ENCODE data around the gene SLC48A1. TPM values are rescaled to one million over a fixed set of nuclear protein-coding genes. Genes with fewer than 3 reads are reported as not detected.

The SLC48A1 gene
- total RNA-seq, 1 donor from 2014 or later: 10.1 TPM

DNA sequence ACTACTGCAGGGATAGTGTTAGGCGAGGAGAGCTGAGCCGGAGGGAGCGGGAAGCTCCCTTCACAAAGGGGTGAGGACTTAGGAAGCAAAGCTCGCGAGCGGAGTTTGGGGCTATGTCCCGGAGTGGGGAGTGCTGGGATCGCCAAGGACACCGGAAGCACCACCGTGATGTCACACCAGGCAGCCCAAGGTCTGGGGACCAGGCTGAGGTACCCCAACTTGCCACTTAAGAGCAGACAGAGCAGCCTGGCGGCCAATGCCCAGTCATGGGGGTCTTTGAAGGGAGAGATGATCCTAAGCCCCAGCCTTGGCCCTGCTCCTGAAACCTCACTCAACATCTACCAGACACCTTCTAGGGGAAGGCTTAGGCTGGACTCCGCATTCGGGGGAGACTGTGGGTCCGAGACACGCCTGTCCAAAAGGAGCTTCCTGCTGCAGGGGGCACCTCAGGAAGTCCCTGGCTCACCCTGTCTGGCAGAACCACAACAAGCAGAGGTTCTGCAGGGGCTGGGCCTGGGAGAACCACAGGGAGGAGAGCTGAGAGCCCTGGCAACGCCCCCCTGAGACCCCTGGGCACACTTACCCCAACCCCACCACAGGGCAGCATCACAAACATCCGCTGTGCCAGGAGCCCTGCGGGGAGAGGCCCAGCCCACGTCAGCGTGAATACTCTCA, 17.8 kb downstream of the SLC48A1 start:
- no peak for DNase-seq (ENCODE audit: low read depth in 2 of 2)

DNA sequence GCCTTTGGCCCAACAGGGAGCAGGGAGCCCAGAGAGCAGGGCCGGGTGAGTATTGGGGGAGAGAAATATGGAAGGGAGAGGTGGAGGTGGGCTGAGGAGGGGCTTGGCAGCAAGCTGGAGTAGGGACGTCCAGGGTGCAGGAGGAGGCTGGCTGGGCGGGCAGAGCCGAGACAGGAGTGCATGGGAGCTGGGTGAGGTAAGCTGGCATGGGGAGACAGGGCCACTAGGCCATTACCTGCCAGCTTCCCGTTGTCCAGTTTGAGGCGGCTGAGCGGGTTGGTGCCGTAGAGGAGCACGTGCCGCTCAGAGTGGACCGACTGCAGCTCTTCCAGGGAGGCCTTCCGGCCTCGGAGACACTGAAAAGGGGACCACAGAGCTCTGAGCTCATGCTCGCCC, 18.3 kb downstream of the SLC48A1 start:
- no peak for DNase-seq (ENCODE audit: low read depth in 2 of 2)

GRCh38 chr12:47791874-47792273, 18.8 kb downstream of the SLC48A1 start:
- DNase-seq (ENCODE audit: low read depth in 2 of 2): no peak

- DNase-seq (ENCODE audit: low read depth in 2 of 2): no peak
These were observed 20.1 kb downstream of the SLC48A1 start for GRCh38 chr12:47793015-47793681.

- no peak for DNase-seq (ENCODE audit: low read depth in 2 of 2)
These were observed 21.6 kb downstream of the SLC48A1 start for GRCh38 chr12:47794679-47795078.

- no peak for DNase-seq (ENCODE audit: low read depth in 2 of 2)
These were observed 22.2 kb downstream of the SLC48A1 start for GRCh38 chr12:47795121-47795813.

DNA sequence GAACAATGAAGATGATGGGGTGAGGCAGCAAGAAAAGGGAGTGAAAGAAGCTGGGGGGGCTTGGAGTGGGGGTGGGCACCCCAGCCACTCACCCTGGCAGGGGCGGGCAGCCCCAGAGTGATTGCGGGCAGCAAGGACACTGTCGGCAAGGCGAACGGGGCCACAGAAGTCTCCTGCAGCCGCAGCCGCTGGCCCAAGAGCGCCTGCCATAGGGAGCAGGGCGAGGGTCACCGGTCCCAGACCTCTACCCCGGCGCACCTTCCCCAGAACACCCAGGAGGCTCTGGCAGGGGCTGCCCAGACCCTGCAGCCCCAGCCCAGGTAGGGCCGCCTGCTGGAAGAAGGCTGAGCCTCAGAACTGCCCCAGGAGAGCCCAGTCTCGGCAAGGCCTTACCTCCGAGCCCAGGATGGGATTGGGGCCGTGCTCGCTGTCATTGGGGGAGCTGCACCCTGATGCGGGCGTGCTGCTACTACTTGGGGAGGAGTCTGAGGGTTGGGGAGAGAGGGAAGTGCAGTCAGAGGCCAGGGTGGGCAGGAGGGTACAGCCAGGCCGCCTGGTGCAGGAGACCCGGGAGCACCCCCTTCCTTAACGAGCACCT, 22.9 kb downstream of the SLC48A1 start:
- no peak for DNase-seq (ENCODE audit: low read depth in 2 of 2)

DNA sequence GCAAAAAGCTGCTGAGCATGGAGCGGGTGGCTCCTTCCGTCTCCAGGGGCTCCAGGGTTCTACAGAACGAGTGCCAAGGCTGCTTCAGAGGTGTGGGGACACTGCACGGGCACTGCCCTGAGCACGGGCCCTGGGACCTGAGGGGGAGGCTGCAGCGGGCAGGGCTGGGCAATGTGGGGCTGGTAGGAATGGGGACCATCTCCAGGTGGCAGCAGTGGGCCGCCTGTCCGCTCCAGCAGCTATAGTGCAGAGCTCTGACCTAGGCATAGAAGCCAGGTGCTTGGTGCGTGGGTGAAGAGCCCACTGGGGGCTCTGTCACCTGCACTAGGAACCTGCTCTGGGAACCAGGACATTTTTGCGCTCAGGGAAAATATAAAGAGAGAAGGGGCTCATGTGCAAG, 24.4 kb downstream of the SLC48A1 start:
- no peak for DNase-seq (ENCODE audit: low read depth in 2 of 2)

DNA sequence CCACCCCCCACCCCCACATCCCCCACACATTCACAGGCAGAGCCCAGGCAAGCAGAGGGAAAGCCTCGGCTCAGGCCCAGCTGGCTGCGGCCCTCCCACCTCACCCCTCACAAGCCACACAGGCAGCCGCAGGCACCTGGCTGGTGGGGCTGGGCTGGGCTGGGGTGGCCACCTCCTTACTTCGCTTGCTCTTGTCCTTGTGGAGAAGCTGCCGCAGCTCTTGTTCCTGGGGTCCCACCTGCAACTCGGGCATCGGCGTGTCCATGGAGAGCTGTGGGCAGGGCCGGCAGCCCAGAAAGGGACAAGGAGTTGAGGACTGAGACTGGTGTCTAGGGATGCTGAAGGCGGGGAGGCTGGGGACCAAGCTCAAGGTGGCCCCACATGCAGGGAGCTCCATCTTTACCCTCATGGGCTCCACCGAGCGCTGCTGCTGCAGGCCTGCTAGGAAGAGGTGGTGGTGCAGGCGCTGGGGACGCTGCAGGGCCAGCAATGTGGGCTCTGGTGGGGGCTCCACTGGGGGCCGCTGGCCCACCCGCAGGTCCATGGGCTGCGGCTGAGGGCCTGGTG, 25.4 kb downstream of the SLC48A1 start:
- no peak for DNase-seq (ENCODE audit: low read depth in 2 of 2)

DNA sequence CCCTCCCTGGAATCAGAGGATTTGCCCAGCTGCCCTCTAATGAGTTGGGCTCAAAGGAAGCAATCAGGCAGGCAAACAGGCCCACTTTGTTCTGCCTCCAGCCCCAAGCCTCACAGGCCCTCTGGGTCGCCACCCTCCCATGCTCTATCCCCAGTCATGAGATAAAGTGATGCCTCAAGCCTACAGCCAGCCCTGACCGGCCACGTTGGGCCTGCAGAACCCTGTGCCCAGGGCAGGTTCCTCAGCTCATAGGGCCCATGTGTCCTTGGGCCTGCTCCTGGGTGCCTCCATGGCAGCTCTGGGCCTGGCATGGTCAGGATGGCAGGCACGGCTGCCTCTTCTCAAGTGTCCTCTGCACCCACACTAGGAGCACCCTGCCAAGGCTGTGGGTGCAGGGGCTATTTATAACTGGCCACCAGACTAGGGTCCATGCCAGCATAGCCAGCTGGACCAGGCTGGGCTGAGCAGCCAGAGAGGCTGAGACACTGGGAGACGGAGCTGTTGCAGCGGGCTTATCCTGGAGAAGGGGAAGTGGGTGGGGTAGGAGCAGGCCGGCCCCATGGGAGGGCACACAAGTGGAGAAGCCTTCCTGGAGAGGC, 26.4 kb downstream of the SLC48A1 start:
- peak in 1 of 2 donors; percentile 62 for DNase-seq (ENCODE audit: low read depth in 2 of 2)

- no peak for DNase-seq (ENCODE audit: low read depth in 2 of 2)
These were observed 27.5 kb downstream of the SLC48A1 start for GRCh38 chr12:47800582-47800981.

DNA sequence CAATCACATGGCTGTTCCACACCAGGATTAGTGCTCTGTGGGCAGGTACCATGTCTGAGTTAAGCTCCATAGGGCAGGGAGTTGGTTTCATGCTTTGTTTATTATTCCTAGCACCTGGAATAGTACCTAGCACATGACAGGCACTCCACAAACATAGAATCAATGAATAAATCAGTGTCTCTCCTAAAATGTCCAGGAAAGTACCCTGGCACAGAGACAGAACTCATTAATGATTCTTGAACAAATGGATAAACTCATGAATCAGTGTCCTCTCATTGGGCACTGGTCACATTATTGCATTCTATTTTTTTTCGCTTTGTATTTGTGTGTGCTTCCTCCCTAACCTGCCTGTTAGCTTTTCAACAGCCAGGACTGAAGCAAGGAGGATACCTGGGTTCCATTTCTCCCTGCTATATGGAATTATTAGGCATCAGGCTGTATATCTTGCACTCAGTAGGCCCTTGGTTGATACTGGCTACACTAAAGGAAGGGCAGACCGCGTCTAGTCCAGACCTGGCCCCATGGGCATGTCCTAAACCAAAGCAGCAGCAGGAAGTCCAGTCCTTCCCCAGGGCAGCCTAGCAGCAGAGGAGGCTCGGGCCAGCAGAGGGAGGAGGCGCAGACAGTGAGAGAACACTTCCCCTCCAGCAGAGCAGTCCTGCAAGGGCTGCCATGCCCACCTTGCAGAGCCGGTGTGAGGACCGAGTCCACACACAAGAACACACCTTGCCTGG, 28.3 kb downstream of the SLC48A1 start:
- peak; percentile 64 to 73 for DNase-seq (ENCODE audit: low read depth in 2 of 2)

DNA sequence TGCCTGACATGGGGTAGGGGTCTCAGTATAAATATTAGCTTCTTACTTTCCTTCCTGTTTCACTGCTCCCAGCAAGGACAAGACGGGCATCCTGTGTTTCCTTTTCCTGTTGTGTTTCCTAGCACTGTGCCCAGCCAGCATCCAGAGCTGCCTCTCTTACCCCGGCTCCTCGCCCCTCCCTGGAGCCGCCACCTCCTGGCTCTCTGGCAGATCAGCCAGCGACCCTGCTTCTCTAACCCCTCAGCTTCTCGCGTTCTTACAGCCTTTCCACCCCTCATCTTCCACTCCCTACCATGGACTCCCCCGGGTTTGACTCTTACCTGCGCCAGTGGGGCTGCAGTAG, 28.8 kb downstream of the SLC48A1 start:
- no peak for DNase-seq (ENCODE audit: low read depth in 2 of 2)

GRCh38 chr12:47802312-47802711, 29.3 kb downstream of the SLC48A1 start:
- no peak for DNase-seq (ENCODE audit: low read depth in 2 of 2)

DNA sequence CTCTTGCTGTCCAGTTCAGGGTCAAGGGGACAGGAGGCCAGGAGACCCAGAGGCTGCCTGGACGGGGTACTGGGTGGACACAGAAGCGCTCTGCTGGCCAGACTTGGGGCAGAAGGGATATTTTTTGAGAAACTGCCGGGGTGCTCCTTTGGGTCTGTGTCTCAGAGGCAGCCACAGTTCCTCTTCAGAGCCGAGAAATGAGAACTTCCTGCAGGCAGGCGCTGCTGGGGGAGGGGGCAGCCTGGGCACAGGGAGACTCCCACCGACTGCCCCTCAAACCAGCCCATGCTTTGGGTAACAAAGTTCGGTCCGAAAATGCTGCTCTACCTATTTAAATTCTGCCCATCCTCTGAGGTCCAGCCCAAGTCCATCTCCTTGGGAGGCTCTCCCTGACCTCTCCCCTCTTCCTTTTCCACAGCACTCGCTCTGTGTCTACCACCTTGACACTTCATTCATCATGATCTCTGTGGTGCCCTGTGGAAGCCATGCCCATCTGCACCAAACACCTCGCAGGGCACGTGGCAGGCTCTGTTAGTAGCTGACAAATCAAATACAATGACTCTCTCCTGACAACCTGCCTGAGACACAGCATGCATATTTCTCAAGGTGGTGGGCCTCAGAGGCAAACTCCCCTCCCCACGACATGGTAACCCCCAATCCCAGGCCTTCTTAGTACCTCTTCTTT, 30.3 kb downstream of the SLC48A1 start:
- no peak for DNase-seq (ENCODE audit: low read depth in 2 of 2)

DNA sequence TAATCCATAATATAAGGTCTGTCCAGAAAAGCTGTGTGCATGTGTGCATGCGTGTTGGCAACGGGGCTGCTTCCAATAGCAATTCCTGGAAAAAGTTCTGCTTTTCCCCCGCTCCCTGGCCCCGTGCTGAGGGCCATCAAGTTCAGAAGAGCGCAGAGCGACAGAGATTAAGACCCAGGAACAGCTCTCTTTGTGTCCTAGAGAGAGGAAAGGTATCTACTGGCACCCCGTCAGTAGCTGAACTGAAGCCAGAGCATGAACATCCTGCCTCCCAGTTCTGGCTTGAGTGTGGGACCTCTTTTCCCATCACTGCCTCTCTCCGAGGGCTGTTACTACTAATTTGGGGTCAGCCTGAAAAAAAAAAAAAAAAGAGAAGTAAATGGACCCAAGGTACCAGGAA, 31.1 kb downstream of the SLC48A1 start:
- DNase-seq (ENCODE audit: low read depth in 2 of 2): no peak

DNA sequence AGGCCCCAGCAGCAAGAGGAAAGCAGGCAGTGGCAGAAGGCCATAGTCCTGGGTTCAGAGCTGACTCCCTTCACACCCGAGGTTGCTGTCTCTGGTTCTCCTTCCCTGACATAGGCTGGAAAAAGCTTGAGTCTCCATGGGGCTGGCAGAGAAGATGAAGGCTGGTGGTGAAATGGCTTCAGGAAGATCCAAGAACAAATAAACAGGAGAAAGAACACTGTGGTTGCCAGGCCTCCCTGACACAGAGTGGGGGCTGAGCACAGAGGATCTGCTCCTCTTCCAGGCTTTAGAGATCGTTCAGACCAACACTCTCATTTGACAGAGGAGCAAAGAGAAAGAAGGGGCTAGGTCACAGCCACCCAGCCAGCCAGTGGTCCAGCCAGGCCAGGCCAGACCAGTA, 32.4 kb downstream of the SLC48A1 start:
- peak in 1 of 2 donors; percentile 36 for DNase-seq (ENCODE audit: low read depth in 2 of 2)

DNA sequence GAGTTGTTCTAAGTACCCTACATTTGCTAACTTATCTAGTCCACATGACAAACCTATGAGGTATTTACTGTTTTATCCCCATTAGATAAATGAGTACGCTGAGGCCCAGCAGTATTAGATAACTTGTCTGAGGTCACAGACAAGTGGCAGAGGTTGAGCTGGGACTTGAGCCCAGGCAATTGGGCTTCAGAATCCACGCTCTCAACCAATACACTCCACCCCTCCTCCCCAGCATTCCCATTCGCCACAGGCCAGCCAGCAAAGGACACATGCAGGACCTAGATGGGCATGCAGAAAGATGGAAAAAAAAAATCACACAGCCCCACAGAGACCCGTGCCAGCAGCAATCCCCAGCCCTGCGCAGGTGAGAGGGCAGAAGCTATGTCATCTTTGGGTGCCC, 34.3 kb downstream of the SLC48A1 start:
- DNase-seq (ENCODE audit: low read depth in 2 of 2): no peak

- peak; percentile 89 to 93 for DNase-seq (ENCODE audit: low read depth in 2 of 2)
These were observed 35.0 kb downstream of the SLC48A1 start for GRCh38 chr12:47808050-47808449.

GRCh38 chr12:47808574-47809365, 35.7 kb downstream of the SLC48A1 start:
- DNase-seq (ENCODE audit: low read depth in 2 of 2): peak; percentile 39 to 77
